Measurements from ENCODE around the gene ADCY1.

Gene ADCY1

DNA sequence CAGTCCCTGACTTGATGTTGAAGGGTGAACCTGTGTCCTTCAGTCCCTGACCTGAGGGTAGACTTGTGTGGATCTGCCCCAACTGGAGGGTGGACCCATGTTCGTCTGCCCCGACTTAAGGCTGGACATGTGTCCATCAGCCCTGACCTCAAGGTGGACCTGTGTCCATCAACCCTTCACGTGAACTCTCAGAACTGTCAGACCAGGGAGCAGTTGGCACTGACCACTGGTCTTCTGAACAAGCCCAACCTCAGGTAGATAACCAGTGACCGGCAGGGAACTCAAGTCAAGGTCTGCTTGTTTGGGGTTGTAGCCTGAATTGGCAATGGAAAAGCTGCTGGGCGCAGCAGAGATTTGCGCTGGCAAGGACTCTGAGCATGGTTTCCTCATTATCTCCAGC lies 96.5 kb downstream of the ADCY1 start:
- H3K4me3 ChIP-seq (ENCODE audit: low read depth, low read length): no peak overlapping the region
- DNase-seq: no peak
- H3K27ac ChIP-seq: no peak overlapping the region
- H3K36me3 ChIP-seq: no peaks in the 10 kb centered on the region; the same call in 1 of the 2 replicates
- TF ChIP-seq, protein P1, sequence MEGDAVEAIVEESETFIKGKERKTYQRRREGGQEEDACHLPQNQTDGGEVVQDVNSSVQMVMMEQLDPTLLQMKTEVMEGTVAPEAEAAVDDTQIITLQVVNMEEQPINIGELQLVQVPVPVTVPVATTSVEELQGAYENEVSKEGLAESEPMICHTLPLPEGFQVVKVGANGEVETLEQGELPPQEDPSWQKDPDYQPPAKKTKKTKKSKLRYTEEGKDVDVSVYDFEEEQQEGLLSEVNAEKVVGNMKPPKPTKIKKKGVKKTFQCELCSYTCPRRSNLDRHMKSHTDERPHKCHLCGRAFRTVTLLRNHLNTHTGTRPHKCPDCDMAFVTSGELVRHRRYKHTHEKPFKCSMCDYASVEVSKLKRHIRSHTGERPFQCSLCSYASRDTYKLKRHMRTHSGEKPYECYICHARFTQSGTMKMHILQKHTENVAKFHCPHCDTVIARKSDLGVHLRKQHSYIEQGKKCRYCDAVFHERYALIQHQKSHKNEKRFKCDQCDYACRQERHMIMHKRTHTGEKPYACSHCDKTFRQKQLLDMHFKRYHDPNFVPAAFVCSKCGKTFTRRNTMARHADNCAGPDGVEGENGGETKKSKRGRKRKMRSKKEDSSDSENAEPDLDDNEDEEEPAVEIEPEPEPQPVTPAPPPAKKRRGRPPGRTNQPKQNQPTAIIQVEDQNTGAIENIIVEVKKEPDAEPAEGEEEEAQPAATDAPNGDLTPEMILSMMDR (IDR thresholded peaks at IDR 0.05; ENCODE audit: low read depth, low read length): no peak
- no peaks in the 10 kb centered on the region for H3K27me3 ChIP-seq (ENCODE audit: insufficient read depth, low read depth, severe bottlenecking)
- no peaks in the 10 kb centered on the region for H3K9me3 ChIP-seq (ENCODE audit: severe bottlenecking)

- Histone ChIP-seq H3K27ac (no peak overlapping the region), H3K9me3 (ENCODE audit: severe bottlenecking) (no peaks in the 10 kb centered on the region), H3K36me3 (peaks cover 3% of the 10 kb centered on the region), H3K4me3 (ENCODE audit: low read depth, low read length) (no peak overlapping the region), H3K27me3 (ENCODE audit: insufficient read depth, low read depth, severe bottlenecking) (no peaks in the 10 kb centered on the region)
- TF ChIP-seq, protein P1 (IDR thresholded peaks at IDR 0.05; ENCODE audit: low read depth, low read length): no peak
- no peak for DNase-seq
These were observed 103.2 kb downstream of the ADCY1 start for GRCh38 chr7:45677311-45677900.

GRCh38 chr7:45679516-45679915 lies 105.3 kb downstream of the ADCY1 start:
- Histone ChIP-seq H3K9me3 (ENCODE audit: severe bottlenecking) (no peaks in the 10 kb centered on the region), H3K4me3 (ENCODE audit: low read depth, low read length) (no peak overlapping the region), H3K27me3 (ENCODE audit: insufficient read depth, low read depth, severe bottlenecking) (no peaks in the 10 kb centered on the region), H3K36me3 (peaks cover 3% of the 10 kb centered on the region), H3K27ac (no peak overlapping the region)
- TF ChIP-seq, protein P1 (IDR thresholded peaks at IDR 0.05; ENCODE audit: low read depth, low read length): no peak
- no peak for DNase-seq

DNA sequence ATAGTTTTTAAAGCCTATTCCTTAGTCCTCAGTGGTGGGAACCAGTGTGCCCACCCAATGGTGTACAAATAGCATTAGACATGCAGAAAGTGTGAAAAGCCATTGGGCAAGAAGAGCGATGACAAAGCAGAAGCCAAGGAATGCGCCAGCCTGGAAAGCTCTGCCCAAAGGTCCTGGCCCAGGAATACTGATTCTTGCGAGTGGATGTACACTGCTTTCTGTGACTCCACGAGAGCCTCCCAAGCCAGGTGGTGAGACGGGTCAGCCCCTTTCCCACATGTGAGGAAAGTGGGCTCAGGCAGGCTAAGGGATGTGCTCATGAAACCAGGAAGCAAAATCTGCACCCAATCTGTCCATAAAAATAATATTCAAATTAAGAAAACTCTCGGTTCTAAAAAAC lies 106.6 kb downstream of the ADCY1 start:
- DNase-seq: no peak
- TF ChIP-seq, protein P1 (IDR thresholded peaks at IDR 0.05; ENCODE audit: low read depth, low read length): no peak
- H3K36me3 ChIP-seq: peaks cover 3% of the 10 kb centered on the region
- no peak overlapping the region for H3K27ac ChIP-seq
- H3K27me3 ChIP-seq (ENCODE audit: insufficient read depth, low read depth, severe bottlenecking): no peaks in the 10 kb centered on the region
- H3K4me3 ChIP-seq (ENCODE audit: low read depth, low read length): no peak overlapping the region
- H3K9me3 ChIP-seq (ENCODE audit: severe bottlenecking): no peaks in the 10 kb centered on the region

DNA sequence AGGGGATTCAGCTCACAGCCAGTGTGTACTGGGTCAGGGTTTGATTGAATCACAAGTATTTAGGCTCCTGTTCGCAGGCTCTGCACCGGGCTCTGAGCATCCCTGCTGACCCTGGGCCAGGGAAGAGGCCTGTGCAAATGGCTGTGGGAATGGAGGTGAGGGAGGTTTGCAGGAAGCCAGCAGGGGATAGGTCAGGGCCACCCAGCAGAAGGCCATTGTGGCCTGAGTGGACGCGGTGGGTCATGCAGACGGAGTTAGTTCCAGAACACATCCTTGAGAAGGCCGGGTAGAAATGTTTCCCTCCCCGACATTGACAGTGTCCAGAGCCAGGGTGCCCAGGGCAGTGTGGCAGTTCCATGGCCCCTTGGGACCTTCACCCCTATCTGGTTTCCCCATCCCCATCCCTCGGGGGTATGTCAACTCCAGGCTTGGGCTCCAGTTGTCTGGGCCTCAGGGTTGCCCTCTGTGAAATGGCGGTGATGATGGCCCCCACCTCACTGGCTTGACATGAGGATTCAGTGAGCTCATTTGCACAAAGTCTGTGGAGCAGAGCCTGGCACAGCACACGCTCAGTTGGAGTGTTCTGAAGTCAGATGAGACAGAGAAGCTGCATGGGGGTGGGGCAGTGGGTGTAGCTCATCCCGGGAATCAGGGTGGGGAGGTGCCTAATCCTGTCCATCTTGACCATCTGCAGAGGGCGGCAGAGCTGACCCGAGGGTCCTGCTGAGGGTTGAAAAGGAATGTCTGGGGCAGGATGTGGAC lies 107.6 kb downstream of the ADCY1 start:
- no peak overlapping the region for H3K27ac ChIP-seq
- no peaks in the 10 kb centered on the region for H3K9me3 ChIP-seq (ENCODE audit: severe bottlenecking)
- H3K27me3 ChIP-seq (ENCODE audit: insufficient read depth, low read depth, severe bottlenecking): no peaks in the 10 kb centered on the region
- no peak for DNase-seq
- TF ChIP-seq, protein P1 (IDR thresholded peaks at IDR 0.05; ENCODE audit: low read depth, low read length): no peak
- peaks cover 3% of the 10 kb centered on the region for H3K36me3 ChIP-seq
- no peak overlapping the region for H3K4me3 ChIP-seq (ENCODE audit: low read depth, low read length)

All from WERI-Rb-1 (cell line).